Transverse colon (tissue), 4 donors: ENCODE data around the gene USP6.
"Not testable (repeated sequence)": the region's sequence is repeated elsewhere in the genome, so short reads cannot be mapped to it uniquely, and the experiment has no call there.

Experiments used
- EP300 ChIP-seq: sonication (generic); formaldehyde crosslinking; IDR thresholded peaks from one replicate; pipeline ENCODE4 v1.6.1; 2017; ENCODE audit warnings: antibody characterized with exemption, low read depth
- POLR2A ChIP-seq: fragments of 450-650 bp; IDR thresholded peaks from one replicate; pipeline ENCODE4 v1.6.1; 2016; ENCODE audit warnings: antibody characterized with exemption, mild to moderate bottlenecking, moderate library complexity
- POLR2AphosphoS5 ChIP-seq, 3 donors: sonication (generic); formaldehyde crosslinking; IDR thresholded peaks; one replicate each; pipeline ENCODE4 v1.6.1; 2016; ENCODE audit warnings: antibody characterized with exemption in 3 of 3
- TF ChIP-seq, protein P1 (sequence below), 5 experiments: fragments of 200-600 bp in 3 of 5; fragments of 450-650 bp in 2 of 5; sonication (generic) in 3 of 5; IDR thresholded peaks; 1 replicate in 2 of 5; 2 replicates in 3 of 5; pipeline ENCODE4 v1.5.1; 2016 to 2017; ENCODE audit warnings: antibody characterized with exemption in 5 of 5, inconsistent platforms in 3 of 5, mild to moderate bottlenecking in 2 of 5, moderate library complexity in 1 of 5

DNA sequence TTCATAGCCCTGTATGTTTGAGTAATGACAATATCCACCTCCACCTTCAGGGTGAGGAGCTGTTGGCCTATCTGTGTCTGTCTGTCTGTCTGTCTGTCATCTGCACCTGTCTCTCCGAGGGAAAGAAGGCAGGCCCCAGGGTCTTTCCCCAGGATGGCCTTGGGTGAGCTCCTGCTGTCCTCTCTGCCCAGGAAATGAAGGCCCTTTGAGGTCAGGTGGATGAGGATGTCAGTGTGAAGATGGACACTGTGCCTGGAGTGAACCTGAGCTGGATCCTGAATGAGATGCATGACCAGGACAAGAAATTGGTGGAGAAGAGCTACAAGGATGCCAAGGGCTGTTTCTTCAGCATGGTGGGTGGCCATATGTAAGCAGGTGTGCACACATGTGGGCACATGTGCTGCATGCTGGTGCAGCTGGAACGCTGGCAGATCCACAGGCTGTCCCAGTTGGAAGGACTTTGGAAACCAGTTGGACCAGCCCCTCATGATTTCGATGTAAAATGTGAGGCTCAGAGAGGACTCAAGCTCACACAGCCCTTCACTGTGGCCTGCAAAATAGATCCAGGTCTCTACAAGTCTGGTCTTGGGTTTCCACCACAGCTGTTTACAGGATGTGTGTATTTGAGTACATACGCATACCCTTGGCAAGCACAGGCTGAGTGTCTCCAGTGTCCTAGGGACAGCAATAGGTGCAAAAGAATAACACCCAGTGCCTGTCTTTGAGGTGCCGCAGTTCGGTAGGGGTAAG, 4.8 kb downstream of the USP6 start:
- TF ChIP-seq, protein P1, sequence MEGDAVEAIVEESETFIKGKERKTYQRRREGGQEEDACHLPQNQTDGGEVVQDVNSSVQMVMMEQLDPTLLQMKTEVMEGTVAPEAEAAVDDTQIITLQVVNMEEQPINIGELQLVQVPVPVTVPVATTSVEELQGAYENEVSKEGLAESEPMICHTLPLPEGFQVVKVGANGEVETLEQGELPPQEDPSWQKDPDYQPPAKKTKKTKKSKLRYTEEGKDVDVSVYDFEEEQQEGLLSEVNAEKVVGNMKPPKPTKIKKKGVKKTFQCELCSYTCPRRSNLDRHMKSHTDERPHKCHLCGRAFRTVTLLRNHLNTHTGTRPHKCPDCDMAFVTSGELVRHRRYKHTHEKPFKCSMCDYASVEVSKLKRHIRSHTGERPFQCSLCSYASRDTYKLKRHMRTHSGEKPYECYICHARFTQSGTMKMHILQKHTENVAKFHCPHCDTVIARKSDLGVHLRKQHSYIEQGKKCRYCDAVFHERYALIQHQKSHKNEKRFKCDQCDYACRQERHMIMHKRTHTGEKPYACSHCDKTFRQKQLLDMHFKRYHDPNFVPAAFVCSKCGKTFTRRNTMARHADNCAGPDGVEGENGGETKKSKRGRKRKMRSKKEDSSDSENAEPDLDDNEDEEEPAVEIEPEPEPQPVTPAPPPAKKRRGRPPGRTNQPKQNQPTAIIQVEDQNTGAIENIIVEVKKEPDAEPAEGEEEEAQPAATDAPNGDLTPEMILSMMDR (IDR thresholded peaks at IDR 0.05): not testable (repeated sequence)
- TF ChIP-seq POLR2A; POLR2AphosphoS5 (IDR thresholded peaks at IDR 0.05); EP300: not testable (repeated sequence)
